NT2/D1 (cell line): Measurements from ENCODE around the gene MPPED1.

ENCODE experiments used
- SUZ12 ChIP-seq: IDR thresholded peaks from 2 replicates; pipeline ENCODE4 v1.6.1; 2011; ENCODE audit not compliant: insufficient read length, insufficient read depth; ENCODE audit errors: extremely low read depth
- YY1 ChIP-seq: IDR thresholded peaks from 2 replicates; pipeline ENCODE4 v1.6.1; 2011; ENCODE audit not compliant: insufficient read length, insufficient read depth
- ZNF274 ChIP-seq: IDR thresholded peaks from 2 replicates; pipeline ENCODE4 v1.6.1; 2011; ENCODE audit warnings: mild to moderate bottlenecking, low read depth, low read length

DNA sequence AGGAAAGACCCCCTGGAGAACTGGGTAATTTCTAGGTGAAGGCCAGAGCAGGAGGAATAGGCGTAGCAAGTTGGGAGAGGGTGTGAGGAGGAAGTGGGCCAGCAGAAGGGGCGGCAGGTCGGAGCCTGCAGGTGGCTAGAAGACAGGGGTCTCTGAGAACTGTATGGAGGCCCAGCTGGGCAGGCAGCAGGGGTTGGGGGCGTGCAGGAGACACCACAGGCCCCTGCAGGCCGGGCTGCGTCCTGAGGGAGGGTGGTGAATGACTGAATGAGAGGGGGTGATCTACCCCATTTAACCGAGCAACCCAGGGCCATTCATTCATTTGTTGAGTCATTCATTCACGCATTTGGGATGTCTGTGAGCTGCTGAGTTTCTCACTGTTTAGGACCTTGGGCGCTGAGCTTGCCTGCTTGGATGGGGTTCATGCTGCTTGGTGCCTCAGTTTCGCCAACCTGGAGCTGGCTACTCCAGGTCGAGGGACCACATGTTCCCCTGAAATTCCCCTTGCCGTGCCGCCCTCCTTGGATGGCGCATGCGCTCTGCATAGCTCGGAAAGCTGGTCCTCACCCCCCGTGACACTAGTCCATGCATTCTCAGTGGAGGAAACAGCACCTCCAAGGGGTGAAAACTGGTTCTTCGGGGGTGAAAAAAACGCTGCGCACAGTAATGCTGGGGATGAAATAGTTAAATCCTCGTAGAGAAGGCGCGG is 15.6 kb downstream of the MPPED1 start:
- TF ChIP-seq ZNF274: no peak
- no peak for TF ChIP-seq SUZ12
- no peak for TF ChIP-seq YY1
